Myocyte (in vitro differentiated cells): ENCODE measurements around the gene APBA2. TPM values are rescaled to one million over a fixed set of nuclear protein-coding genes. Genes with fewer than 3 reads are reported as not detected.

Experiments used
- DNase-seq: peaks from one replicate; pipeline ENCODE4 v3.0.0-alpha.2; 2012; ENCODE audit warnings: low read depth
- total RNA-seq: library from RNA; depleted of rRNA; stranded (reverse); fragments of >200 nt; gene quantifications from 2 replicates; pipeline ENCODE4 v1.2.3, GENCODE V29; 2014

The APBA2 gene
- total RNA-seq, 1 donor from 2014 or later, result not detected

- no peak for DNase-seq
Observed at GRCh38 chr15:28914046-28914445, 28.3 kb downstream of the APBA2 start.

DNA sequence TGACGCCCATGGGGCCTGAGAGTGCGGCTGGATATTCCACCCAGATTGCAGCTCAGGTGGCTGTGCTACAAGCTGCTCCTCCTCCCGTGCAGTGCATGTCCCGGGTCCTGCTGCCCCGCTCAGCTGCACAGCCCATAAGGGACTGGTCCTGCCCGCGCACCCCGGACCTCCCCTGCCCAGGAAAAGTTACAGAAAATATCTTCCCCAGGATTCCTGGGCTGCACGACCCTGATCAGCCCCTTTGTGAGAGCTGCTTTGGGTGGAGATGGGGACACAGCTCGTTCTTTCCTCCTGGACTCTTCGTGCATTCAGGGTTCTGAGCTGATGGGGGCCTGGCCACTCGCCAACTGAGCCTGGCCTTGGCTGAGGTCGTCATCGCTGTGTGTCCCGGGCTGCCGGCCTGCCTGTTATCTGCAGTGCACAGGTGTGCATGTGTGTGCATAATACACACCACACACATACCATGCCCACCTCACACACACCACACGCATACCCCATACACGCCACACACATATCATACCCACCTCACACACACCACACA, 28.8 kb downstream of the APBA2 start:
- DNase-seq, result no peak

GRCh38 chr15:28915041-28915810, 29.5 kb downstream of the APBA2 start:
- DNase-seq, result no peak

DNA sequence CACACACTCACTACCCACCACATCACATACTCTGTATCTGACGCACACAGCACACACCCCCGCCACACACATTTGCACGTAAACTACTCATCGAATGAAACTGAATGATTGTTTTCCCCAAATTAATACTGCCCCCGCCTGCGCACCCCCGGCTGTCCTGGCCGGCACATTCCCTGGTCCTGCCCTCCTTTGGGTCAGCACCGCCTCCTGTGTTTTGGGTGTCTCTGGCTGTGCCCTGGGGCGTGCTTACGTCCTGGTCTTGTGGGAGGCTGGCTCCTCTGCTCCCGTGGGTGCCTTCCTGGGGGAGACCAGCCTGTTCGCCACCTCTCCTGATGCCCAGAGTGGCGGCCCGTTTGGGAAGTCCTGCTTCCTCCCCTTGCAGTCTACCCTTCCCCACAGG, 30.2 kb downstream of the APBA2 start:
- DNase-seq, result no peak

DNA sequence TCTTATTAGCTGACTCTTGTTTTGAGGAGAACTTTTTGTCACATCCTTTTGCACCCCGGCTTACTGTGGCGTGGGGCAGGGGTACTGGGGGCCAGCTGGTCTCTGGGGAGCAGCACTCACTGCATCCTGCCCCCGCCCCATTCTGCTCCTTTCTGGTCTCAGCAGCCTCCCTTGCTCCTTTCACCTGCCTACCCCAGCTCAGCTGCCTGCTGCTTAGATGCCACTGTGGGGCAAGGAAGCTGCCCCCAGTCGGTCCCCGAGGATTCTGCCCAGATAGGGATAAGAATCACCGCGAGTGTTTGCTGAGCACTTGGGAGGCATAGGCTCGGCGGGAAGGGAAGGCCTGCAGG, 32.0 kb downstream of the APBA2 start:
- no peak for DNase-seq

DNA sequence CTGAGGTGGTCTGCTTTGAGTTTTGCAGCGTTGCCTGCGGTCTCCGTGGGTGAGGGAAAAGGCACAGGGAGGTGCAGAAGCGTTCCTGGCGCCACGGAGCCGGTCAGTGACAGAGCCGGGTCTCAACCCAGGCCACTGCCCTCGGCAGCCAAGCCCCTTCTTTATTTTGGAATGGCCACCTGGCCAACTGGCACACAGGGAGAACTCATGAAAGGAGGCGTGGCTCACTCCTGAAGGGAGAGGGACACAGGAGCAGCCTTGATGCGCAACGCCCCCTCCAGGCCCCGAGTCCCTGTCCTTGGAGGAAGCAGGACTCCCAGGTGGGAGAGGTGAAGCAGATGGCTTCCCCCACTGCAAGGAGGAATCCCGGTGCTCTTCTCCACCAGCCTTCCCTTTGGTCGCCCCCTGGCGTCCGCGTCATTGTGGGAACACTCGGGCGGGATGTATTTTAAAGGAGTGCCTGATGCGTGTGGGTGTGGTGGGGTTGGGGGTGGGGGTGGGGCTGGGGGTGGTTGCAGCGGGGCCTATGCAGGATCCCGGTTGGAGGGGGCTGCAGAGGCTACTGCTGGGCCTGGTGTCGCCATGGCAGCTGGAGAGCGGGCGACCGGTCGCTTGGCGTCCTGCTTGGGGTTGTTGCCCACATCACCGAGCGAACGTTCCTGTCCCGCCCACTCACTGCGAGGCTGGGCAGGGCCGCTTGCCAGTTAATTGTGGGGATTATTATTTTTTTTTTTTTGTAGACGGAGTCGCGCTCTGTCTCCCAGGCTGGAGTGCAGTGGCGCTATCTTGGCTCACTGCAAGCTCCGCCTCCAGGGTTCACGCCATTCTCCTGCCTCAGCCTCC, 32.6 kb downstream of the APBA2 start:
- no peak for DNase-seq

GRCh38 chr15:28919201-28919635, 33.4 kb downstream of the APBA2 start:
- DNase-seq, result no peak

- no peak for DNase-seq
Observed at GRCh38 chr15:28919679-28920655, 34.2 kb downstream of the APBA2 start.

DNA sequence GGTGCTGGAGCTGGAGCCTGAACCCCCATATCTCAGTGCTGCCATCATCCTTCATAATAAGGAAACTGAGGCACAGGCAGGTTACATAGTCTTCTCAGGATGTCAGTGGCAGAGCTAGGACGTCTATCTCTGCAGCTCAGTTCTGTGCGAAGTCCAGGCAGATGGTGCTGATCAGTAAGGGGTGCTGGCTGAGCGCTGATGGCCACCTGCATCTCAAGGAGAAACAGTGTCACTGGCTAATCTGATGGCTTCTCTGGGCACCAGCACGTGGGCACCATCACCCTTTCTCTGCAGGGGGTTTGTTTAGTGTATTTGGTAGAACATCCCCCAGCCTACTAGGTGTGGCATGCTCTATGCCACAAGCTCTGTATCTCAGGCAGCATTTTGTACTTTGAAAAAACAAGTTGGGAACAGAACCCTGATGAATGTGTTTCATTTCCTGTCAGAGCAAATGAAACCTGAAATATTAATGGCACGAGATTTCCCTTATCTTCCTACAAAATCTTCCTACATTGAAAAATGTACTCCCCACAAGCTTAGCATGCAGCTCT, 35.1 kb downstream of the APBA2 start:
- no peak for DNase-seq

DNA sequence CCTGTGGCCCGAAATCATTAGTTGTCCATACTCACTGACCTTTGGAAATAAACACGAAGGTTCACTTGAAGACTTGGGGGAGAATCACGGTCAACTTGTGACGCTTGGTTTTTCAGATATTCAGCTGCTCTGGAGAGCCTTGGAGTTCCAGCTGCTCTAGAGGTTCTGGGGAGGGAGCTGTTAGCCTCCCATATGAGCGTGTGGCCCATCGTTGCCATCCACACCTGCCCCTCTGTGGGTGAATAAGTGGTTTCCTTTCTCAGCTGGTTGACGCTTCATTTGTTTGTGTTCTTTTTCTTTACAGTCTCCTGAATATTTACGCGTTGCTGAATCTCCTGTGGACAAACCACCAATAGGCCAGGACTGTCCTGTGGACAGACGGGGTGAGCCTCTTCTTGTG, 35.6 kb downstream of the APBA2 start:
- DNase-seq, result no peak

DNA sequence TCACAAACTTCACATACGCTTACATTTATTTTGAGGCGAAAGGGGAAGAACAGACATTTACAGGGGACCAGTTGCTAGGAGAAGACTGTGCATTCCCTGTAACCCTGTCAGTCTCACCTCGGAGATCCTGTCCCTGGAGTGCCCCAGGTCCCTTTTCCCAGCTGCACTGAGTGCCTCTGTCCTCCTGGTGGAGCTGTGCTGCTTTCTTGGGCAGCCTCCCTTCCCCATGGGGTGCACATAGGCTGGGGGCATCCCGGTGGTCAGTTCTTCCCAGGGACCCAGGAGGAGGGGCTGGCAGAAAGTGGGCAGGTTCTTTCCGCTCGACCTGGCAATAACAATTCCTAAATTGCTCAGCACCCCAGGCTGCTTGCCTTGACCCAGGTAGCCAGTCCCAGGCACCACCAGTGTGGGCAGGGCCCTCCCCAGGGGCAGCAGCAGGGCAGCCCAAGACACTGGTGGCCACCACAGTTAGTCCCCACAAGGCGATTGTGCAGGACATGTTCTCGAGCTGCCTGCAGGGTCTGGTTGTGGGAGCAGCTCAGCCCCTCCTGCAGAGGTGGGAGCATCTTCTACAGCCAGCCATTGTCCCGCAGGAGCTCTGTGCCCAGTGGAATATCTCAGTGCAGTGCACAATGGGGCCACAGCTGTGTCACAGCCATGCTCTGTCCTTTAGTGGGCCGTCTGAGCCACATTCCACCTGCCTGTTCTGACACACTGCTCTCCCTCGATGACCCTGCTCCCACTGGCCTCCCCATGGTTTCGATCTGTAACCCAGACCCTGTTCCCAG, 36.3 kb downstream of the APBA2 start:
- no peak for DNase-seq

- DNase-seq, result no peak
Observed at GRCh38 chr15:28922707-28923012, 36.9 kb downstream of the APBA2 start.

DNA sequence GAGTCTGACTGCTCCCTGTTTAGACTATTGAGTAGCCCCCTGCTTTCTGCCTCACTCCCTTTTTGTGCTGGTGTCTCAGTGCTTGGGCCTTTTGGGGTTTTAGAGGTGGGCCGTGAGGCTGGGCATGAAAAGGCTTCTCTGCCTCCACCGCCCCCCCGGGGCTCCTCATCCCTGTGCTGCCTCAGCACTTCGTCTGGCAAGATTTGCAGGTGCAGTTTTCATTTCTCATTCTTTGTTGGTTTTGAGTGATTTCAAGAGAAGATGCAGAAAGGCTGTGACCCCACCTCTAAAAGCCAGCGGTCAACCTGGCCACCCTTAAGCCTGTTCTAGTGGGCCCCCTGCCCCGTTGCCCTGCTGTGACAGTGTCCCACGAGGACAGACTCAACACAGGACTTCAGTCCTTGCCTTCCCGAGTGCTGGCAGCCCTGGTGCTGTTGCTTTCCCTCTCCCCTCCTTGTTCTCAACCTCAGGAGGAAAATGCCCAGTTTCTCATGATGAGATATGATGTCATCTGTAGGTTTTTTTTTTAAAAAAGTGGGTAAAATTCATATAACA, 38.0 kb downstream of the APBA2 start:
- DNase-seq, result no peak

- DNase-seq, result no peak
Observed at GRCh38 chr15:28927043-28927442, 41.3 kb downstream of the APBA2 start.

GRCh38 chr15:28929200-28929599, 43.4 kb downstream of the APBA2 start:
- no peak for DNase-seq

- no peak for DNase-seq
Observed at GRCh38 chr15:28930011-28930410, 44.2 kb downstream of the APBA2 start.

DNA sequence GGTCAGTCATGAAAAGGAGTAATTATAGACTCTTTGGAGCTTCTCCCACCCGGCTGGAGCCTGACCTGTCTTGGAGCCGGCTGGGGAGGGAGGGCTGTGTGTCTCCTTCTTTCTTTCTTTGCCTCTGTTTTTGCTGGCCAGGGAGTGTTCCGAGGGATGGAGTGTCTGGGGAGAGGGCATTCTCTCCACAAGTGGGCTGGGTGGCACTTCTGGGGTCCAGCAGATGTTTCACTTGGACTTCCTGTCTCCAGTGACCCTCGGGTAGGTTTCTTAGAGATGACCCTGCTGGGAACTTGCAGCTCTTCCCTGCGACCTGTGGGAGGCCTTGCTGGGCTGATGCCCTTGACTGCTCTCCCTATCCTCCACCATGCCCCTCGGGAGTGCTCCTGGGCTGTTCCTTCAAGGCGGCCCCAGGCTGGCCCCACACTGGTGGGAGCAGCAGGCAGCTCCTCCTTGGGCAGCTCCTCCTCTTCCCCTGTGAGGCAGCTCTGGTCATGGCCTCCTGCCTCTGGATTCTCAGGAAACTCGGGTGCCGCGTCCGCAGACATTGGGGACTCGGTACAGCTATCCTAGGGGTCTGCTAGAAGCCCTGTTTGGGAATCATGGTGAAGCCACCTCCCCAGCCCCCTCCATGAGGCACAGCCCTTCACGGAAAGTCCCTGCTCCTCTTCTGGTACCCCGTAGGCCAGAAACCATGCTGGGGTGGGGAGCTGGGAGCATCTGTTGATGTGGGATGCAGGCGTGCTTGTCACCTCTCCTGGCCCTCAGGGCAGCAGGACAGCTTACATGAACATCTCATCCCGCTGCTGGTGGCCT, 44.9 kb downstream of the APBA2 start:
- no peak for DNase-seq

GRCh38 chr15:28931828-28932227, 46.1 kb downstream of the APBA2 start:
- DNase-seq, result no peak

GRCh38 chr15:28932361-28932760, 46.6 kb downstream of the APBA2 start:
- DNase-seq, result no peak
